Endothelial cell of hepatic sinusoid (primary cell): Measurements from ENCODE around the gene TUBGCP2.

Source experiments
- in situ Hi-C: cut with HindIII; loops from 2 replicates; pipeline ENCODE4 v1.10.0; 2017; ENCODE audit warnings: low sequenced_read_pairs

TUBGCP2 gene, protein sequence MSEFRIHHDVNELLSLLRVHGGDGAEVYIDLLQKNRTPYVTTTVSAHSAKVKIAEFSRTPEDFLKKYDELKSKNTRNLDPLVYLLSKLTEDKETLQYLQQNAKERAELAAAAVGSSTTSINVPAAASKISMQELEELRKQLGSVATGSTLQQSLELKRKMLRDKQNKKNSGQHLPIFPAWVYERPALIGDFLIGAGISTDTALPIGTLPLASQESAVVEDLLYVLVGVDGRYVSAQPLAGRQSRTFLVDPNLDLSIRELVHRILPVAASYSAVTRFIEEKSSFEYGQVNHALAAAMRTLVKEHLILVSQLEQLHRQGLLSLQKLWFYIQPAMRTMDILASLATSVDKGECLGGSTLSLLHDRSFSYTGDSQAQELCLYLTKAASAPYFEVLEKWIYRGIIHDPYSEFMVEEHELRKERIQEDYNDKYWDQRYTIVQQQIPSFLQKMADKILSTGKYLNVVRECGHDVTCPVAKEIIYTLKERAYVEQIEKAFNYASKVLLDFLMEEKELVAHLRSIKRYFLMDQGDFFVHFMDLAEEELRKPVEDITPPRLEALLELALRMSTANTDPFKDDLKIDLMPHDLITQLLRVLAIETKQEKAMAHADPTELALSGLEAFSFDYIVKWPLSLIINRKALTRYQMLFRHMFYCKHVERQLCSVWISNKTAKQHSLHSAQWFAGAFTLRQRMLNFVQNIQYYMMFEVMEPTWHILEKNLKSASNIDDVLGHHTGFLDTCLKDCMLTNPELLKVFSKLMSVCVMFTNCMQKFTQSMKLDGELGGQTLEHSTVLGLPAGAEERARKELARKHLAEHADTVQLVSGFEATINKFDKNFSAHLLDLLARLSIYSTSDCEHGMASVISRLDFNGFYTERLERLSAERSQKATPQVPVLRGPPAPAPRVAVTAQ

DNA sequence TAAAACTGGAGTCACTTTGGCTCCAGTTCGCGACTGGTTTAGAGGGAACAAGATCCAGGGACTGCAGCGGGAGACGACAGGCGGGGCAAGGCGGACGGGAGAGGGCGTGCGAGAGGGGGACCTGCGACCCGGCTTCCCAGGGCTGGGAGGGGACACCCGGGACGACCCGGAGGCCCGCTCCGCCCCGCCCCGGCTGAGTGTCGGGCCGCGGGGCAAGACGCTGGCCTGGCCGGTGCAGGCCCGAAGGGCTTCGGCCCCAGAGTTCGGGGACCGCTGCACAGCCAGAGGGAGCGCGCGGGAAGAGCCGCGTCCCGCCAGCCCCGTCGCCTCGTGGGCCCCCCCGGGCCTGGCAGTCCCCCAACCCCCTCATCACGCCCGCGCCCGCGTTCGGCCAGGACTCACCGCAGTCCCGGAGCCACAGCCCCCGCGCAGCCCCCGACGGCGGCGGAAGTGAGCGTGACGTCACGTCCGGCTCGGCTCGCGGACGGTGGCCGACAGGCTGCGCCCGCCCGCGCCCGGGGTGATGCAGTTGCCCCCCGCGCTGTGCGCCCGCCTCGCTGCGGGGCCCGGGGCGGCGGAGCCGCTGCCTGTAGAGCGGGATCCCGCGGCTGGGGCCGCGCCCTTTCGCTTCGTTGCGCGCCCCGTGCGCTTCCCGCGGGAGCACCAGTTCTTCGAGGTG, at the start of gene TUBGCP2, which contains the start of gene ZNF511:
TUBGCP2 (minus strand) TSS at position 452 of the 679 bp plus-strand sequence. CDS start 5,931 bp downstream, outside the sequence.
ZNF511 (plus strand) TSS at position 494 of the 679 bp plus-strand sequence; CDS start at position 524, 30 bp downstream.
- in situ Hi-C loops, result loop anchor here (10.0 kb wide), 2 partner anchors 54 to 56 kb away; no protein-coding TSS in a partner anchor

DNA sequence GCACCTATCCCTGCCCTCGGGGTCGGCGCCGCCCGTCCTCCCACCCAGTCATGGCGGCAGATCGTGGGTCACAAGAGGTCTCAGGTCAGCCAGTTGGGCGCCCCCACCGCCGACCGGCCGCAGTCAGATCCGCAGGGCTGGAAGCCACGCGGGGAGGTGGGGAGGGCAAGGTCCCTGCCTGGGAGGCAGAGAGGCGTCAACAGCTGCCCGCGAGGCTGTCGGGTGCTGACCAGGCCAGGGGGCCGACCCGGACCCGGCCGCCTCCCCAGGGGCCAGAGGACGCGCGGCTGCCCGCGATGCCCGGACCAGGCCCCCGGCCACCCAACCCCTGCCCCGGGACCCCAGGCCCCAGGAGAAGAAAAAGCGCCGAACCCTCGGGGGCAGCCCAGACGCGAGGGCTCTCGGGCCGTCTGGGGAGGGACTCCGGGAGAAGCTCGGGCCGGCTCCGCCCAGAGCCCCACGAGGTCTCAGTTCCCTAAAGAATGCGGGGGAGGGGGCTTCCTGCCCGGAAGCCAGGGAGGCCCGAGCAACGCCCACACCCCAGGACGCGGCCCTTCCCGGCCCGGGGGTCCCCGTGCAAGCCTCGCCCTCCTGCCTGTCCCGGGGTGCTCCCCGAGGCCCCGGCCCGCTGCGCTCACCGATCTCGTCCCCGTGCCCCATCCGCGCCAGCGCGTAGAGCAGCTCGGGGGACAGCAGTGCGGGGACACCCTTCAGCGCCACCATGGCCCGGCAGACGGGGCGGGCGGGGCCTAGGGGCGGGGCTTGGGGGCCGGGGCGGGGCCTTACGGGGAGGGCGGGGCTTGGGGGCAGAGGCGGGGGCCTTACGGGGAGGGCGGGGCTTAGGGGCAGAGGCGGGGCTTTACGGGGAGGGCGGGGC, 48.9 kb upstream of the TUBGCP2 start, which contains the start of gene FUOM:
FUOM (minus strand) TSS at position 735 of the 877 bp plus-strand sequence; CDS start at position 723, 12 bp downstream.
- in situ Hi-C loops, result no loop called here

DNA sequence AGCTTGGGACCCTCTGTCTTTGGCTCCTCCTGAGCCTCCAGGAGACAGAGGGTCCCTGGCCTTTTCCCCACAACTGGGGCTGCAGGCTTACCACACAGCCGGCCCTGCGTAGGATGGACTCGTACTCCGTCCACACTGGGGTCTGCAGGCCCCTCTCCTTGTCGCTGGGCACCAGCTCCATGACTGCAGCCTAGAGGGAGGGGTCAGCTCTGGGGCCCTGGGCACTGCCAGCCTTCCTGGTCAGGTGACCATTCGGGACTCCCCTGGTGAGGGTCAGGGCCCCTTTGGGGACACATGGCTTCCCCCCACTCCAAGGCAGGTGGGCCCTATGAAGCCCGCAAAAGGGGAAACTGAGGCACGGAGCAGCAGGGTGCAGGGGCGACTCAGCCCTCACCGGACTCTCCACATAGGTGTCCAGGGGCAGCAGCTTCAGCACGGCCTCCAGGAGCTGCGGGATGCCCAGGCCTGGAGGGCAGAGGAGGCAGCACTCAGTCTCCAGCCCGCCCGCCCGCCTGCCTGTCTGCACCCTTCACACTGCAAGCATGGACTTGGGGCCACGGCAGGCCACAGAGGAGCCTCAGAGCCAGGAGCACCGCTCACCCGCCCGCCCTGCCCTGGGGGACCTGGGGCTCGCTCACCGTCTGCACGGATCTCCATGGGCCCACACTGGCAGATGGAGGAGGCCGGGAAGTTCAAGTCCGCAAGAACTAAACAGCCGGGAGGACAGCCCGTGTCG, 48.0 kb upstream of the TUBGCP2 start:
- in situ Hi-C loops, result no loop called here

DNA sequence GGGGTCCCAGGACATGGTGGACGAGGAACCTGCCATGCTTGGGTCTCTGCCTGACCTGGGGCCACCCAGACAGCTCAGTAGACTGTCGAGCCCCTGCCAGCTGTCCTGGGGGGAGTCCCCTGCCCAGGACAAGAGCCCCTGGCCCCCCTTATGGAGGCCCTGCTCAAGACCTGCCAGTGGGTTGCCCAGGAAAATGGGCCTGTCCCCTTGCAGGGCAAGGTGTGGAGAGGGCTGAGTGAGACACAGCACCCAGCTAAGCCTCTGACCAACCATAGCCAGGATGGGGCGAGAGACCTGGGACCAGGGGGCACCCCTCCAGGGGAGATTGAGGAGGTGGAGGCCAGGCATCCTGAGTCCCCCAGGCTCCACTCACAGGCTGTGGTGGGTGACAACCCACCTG, 47.3 kb upstream of the TUBGCP2 start:
- in situ Hi-C loops, result no loop called here

DNA sequence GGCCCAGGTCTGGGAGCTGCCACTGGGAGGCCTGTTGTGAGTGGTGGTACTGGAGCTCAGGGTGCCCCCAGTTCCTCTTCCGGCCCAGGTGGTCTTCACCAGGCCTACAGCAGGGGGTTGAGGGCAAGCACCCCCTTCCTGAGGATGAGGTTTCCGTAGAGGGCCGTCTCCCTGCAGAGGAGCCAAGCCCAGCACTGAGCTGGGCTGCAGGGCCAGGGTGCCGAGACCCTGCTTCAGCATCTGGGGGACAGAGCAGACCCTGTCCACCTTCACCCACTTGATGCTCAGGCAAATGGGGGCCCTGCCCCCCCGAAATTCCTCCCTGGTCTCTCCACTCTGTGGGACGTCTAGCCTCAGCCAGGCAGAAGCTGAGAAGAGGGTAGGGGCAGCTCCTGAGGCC, 46.6 kb upstream of the TUBGCP2 start:
- in situ Hi-C loops, result no loop called here

DNA sequence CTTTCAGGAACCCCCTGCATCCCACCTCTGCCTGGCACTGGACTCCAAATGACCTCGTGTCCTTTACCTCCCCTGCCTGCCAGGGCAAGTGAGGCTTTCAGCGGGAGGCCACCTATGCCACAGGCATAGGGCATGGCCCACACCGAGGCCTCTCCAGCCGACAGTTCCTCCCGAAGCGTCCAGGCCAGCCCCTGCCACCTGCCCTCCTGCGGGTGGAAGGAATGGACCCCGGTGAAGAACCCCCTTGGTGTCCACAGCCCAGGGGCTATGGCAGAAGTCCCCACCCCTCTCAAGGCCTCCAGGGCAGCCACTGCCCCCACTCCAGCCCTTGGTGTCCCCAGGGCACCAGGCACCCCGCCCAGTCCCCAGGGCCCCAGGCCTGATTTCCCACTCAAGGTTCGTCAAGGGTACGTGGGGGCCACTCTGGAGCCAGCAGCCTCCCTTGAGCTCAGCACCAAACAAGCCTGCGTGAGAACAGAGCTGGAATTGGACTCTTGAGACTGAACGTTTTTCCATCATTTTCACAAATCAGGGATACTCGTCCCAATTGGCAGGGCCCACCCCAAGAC, 46.1 kb upstream of the TUBGCP2 start:
- in situ Hi-C loops, result no loop called here

DNA sequence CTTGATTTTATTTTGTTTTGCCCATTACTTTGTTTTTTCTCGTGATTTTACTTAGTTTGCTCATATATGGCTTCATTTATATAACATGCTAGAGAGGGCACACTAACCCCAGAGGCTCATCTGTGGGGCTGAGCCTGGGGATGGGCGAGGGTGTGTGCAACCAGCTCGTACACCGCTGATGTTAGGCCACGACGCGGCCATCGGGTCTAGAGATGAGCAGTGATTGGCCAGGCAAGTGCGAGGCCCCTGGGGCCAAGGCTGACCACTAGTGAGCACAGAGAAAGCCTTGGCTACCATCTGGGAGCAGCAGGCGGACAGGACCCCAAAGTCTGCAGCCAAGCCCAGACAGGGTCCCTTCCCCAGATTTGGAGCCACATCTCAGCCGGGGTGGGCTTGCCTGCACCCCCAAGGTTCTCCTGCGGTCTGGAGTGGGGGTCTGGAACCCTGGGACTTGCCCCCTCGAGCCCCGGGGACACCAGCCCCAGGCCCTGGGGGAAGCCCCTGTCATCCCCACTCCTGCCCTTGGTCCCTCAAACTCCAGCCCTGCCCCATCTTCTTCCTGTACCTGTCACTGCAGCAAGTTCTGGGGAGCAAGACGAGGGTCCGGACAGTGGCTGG, 45.4 kb upstream of the TUBGCP2 start:
- in situ Hi-C loops, result no loop called here

DNA sequence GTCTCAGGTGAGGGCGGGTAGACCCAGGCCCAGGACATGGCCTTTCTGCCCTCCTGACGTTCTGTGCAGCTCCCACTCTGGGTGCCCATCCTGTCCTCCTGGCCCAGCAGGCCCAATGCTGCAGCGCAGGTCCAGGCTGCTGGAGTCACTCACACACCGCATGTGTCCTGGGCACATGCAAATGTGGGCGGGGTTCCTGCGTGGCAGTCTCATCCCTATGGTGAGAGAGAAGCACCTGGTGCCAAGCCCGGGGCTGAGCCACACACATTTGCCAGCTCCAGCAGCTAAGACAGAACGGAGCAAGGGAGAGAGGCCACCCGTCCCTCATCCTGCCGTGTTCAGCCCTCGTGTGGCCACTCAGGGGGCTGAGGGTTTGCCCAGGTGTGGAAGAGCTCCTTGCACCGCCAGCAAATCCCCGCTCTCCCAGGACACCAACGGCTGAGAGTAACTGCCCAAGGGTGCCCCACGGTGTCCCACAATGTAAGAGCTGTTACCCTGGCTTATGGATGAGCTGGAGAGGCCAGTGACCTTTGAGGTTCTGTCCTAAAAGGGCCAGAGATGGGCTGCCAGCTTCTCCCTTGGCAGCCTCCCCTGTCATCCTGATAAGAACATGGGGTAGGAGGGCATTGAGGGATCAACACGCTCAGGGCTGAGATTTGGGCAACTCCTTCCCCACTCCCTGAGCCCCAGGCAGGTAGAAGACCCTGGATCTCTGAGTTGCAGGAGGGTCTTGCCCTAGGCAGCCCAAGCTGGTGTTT, 44.7 kb upstream of the TUBGCP2 start:
- in situ Hi-C loops, result no loop called here

DNA sequence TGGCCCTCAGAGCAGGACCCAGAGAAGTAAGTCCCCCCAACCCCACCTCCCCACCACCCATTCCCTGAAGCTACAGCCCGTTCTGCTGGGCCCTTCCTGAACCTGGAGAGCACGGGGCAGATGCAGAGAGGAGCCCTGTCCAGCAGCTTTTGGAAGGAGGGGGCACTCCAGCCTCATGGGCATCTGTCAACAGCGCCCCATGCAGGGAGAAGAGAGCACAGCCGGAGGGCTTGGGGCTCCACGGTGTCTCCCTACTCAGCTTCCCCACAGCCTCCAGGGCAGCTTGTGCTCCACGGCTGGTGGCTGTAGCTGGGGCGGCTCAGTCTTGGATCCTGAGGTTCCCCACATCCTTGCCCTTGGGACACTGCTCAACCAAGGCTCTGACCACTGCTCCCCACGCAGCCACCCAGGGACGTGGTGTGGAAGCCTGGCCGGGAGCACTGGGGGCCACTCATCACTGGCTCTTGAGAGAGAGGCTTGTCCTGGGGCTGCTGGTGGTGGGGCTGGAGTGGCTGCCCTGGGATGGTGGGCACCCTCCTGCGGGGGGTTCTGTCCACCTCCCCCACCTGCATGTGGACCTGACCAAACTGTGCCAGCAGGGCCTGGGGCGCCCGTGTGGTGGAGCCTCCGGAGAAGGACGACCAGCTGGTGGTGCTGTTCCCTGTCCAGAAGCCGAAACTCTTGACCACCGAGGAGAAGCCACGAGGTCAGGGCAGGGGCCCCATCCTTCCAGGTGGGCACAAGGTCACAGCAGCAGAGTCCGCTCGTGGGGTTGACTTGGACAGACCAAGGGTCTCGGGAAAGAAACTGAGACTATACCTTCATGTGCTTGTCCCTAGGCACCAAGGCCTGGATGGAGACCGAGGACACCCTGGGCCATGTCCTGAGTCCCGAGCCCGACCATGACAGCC, 43.0 kb upstream of the TUBGCP2 start:
- in situ Hi-C loops, result no loop called here

DNA sequence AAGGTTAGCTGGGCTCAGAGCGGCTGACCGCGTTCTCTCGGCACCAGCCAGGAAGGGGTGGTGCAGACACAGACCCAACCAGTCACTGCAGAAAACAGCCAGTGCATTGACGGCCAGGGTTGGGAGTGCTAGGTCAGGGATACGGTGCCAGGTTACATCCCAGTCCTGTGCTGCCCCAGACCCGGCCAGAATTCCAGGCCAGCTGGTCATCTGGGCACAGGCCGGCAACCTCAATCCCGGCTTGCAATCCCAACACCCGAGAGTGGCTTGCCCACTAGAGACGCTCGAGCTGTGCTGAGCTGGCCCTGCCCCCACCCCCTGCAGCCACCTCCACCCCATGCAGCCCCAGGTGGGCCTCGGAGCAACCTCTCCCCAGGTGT, 42.3 kb upstream of the TUBGCP2 start:
- in situ Hi-C loops, result no loop called here

DNA sequence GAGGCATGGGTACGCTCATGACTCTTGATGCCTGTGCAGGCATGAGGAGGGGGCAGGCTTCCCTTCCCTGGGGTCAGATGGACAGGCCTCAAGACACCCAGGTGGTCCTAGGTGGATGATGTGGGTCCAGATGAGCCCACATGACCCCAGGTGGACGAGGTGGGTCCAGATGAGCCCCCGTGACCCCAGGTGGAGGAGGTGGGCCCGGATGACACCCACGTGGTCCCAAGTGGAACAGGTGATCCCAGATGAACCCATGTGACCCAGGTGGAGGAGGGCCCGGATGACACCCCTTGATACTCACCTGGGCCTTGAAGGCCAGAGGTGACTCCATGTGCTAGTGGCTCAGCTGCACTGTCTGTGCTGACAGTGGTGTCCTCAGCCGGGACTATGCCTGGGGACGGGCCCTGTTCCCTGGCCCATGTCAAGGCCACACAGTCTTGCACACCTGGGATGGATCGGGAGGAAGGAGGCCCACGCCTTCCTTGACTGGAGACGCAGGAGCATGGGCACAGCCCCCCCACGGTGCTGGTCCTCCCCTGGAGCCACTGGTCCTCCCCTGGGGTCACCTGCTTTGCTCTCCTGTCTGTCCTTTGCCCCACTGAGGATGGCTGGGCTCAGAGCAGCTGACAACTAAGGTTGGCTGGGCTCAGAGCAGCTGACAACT, 41.7 kb upstream of the TUBGCP2 start:
- in situ Hi-C loops, result no loop called here

DNA sequence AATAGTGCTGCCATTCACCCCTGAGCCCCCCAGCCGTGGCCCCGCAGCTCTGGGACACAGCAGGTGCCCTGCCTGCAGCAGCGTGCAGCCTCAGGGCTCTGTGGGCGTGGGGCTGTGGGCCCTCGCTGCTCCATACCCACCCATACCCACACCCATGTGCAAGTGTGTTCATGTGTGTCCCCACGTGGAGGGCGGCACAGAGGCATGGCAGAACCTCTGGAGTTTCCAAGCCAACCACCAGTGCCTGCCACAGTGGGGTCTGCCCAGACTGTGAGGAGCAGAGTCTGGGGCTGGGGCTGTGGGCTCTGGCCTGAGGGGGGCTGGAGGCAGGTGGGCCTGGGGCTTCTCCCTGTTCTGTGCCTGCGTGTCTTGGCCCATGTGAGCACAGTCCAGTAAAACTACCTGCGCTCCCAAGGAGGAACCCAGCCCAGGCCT, 40.9 kb upstream of the TUBGCP2 start:
- in situ Hi-C loops, result no loop called here

DNA sequence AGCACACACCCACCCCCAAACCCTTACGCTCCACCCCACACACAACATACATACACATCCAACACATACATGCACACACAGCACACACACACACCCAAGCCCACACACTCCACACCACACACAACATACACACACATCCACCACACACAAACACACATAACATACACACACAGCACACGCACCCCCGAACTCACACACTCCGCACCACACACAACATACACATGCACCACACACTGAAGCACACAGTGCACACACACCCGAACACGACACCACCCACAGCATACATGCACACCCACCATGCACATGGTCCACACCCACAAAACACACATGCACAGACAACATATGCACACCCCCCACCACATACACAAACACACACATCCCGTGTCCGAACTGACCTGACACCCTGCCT, 40.5 kb upstream of the TUBGCP2 start:
- in situ Hi-C loops, result no loop called here

DNA sequence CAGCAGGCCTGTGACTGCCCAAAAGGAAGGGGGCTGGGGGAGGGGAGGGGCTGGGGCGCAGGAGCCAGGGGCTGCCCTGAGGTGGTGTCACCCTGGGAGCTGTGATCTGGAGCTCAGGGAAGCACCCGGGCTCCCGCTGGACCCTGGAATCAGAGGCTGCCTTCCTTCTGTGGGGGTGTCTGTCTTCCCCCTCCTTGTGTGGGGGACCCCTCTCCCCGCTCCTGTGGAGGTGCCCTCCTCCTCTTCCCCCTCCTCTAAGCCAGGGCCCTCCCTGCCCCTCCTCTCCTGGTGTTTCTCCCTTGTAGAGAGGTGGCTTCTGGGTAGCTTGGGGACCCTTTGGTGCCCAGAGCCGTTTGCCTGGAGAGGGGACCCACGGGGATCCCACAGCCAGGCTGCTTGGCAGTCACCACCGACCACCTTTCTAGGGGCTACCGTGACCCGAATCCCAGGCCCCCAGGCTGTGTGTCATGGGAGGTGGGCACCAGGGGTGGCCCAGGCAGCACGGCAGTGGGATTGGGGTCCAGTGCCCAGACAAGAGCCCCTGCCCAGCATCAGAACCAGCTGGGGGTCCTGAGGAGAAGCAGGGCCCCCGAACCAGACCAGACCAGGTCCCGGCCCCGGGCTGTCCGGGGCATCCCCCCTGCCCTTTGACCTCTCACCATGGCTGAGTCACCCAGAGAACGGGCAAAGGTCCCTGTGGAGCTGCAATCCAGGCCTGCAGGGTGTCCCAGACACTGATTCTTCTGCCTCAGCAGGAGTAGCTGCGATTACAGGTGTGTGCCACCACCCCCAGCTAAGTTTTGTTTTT, 39.2 kb upstream of the TUBGCP2 start:
- in situ Hi-C loops, result no loop called here

DNA sequence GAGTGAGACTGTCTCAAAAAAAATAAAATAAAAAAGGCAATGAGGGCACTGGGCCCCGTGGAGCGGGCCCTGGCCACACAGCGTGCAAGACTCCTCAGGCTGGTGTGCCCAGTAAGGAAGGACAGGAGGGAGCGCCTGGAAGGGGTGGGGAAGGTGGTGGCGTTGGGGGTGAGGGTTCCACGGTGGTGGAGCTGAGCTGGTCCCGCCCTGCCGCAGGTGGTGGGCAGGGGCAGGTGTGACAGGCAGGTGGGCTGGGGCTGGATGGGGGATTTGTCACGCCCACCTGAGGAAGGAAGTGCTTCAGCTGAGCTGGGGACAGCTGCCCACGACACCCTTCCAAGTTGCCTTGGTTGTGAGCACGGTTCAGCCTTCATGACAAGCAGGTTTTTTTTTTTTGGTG, 37.7 kb upstream of the TUBGCP2 start:
- in situ Hi-C loops, result no loop called here
